ENCODE measurements around the gene EXOSC7. TPM values are rescaled to one million over a fixed set of nuclear protein-coding genes. Genes with fewer than 3 reads are reported as not detected.

EXOSC7 gene
- total and polyA plus RNA-seq, 2 donors (not counting 3 experiments of a cell fraction or from before 2014, with no cell fraction given) = 44.5 to 53.8 TPM

DNA sequence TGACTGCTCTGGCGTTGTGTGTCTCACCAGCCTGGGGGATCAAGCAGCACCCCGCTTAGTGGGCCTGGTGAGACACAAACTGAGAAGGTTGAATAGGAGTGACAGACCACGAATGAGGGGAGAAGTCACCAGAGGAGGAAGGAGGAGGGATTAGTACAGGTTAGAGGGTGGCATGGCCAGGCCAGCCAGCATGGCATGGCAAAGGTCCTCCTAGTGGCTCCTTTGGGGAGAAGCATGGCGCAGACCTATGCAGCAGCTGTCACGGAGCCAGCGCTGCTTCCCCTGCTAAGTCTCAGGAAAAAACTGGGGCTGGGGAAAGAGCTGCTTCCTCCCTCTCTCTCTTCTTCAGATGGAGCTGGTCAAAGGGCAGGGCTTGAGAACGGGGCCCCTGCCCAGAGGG, 48.7 kb upstream of the EXOSC7 start:
- ChIA-PET POLR2A (no interaction called here), CTCF (no interaction called here)
- no TSS peak for BruUV-seq (replicated peaks)
- Histone ChIP-seq H3K79me2 (ENCODE audit: control insufficient read depth, insufficient read depth, low read length) (no peaks in the 10 kb centered on the region), H3K27me3 (ENCODE audit: control insufficient read depth in 2 of 2, insufficient read depth in 2 of 2, low read length in 2 of 2) (no peaks in the 10 kb centered on the region), H3K4me3 (replicated peaks in 1 of 3; ENCODE audit: insufficient read depth in 1 of 3, low read depth in 1 of 3, low read length in 3 of 3) (no peak overlapping the region), H3K9me3 (replicated peaks; ENCODE audit: control insufficient read depth, insufficient read depth, low read length) (no peaks in the 10 kb centered on the region), H3K27ac (ENCODE audit: insufficient read depth, low read depth, low read length) (no peak overlapping the region), H3K4me1 (ENCODE audit: control insufficient read depth, extremely low read depth, insufficient read depth, low read length) (no peaks in the 10 kb centered on the region), H3K9me1 (replicated peaks; ENCODE audit: control insufficient read depth, extremely low read depth, insufficient read depth, low read length) (no peaks in the 10 kb centered on the region), H4K20me1 (replicated peaks; ENCODE audit: control insufficient read depth, extremely low read depth, insufficient read depth, low read length) (no peaks in the 10 kb centered on the region), H3K4me2 (ENCODE audit: insufficient read depth, low read length) (no peak overlapping the region), H3K36me3 (ENCODE audit: control insufficient read depth in 2 of 2, extremely low read depth in 1 of 2, insufficient read depth in 2 of 2, low read length in 2 of 2) (peaks cover 2 to 24% of the 10 kb centered on the region in 2 experiments), H3K9ac (replicated peaks; ENCODE audit: extremely low read depth, insufficient read depth, low read length) (no peak overlapping the region), H2AFZ (ENCODE audit: low read depth, low read length) (no peak overlapping the region)
- intact Hi-C loops (cut with micrococcal nuclease) (no loop called here), dilution Hi-C loops (cut with MboI; ENCODE audit: extremely low pct_ligation_motif_present, low sequenced_read_pairs) (no loop called here)
- FAIRE-seq = no peak
- no peak for DNase-seq (ENCODE audit: low read depth, low spot score)
- TF ChIP-seq JUN (IDR thresholded peaks at IDR 0.05; ENCODE audit: borderline replicate concordance, insufficient read depth, insufficient read length, low read depth) (no peak), MYC (IDR thresholded peaks at IDR 0.05; ENCODE audit: low read depth, low read length) (no peak), POLR2AphosphoS5 (IDR thresholded peaks at IDR 0.05; ENCODE audit: insufficient read depth, low read depth, low read length) (no peak), GATA2 (IDR thresholded peaks at IDR 0.05; ENCODE audit: insufficient read depth, insufficient read length, low read depth, low read length) (no peak), POLR2A (IDR thresholded peaks at IDR 0.05; ENCODE audit: low read depth, low read length) (no peak), EZH2 (IDR thresholded peaks at IDR 0.05; ENCODE audit: borderline replicate concordance, low read depth, low read length, severe bottlenecking) (no peak), FOS (IDR thresholded peaks at IDR 0.05; ENCODE audit: borderline replicate concordance, insufficient read depth, low read length) (no peak)
- TF ChIP-seq, protein P1, sequence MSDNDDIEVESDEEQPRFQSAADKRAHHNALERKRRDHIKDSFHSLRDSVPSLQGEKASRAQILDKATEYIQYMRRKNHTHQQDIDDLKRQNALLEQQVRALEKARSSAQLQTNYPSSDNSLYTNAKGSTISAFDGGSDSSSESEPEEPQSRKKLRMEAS (IDR thresholded peaks at IDR 0.05; ENCODE audit: insufficient read depth, insufficient read length) = no peak
- TF ChIP-seq, protein P2, sequence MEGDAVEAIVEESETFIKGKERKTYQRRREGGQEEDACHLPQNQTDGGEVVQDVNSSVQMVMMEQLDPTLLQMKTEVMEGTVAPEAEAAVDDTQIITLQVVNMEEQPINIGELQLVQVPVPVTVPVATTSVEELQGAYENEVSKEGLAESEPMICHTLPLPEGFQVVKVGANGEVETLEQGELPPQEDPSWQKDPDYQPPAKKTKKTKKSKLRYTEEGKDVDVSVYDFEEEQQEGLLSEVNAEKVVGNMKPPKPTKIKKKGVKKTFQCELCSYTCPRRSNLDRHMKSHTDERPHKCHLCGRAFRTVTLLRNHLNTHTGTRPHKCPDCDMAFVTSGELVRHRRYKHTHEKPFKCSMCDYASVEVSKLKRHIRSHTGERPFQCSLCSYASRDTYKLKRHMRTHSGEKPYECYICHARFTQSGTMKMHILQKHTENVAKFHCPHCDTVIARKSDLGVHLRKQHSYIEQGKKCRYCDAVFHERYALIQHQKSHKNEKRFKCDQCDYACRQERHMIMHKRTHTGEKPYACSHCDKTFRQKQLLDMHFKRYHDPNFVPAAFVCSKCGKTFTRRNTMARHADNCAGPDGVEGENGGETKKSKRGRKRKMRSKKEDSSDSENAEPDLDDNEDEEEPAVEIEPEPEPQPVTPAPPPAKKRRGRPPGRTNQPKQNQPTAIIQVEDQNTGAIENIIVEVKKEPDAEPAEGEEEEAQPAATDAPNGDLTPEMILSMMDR (IDR thresholded peaks at IDR 0.05; ENCODE audit: extremely low read depth in 1 of 2, insufficient read depth in 1 of 2, low read depth in 1 of 2, low read length in 2 of 2) = no peak

Data from endothelial cell of umbilical vein (primary cell).